ENCODE measurements around the gene KRABD2.

DNA sequence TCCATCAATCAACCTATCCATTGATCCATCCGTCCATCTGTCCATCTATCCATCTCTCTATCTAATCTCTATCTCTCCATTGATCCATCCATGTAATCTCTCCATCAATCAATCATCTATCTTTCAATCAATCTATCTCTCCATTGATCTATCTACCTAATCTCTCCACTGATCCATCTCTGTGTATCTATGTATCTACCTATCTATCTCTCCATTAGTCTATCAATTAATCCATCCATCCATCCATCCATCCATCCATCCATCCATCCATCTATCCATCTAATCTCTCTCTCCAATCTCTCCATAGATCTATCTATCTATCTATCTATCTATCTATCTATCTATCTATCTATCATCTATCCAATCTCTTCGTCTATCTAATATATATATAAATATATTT, 24.6 kb upstream of the KRABD2 start:
- TF ChIP-seq, protein P1, sequence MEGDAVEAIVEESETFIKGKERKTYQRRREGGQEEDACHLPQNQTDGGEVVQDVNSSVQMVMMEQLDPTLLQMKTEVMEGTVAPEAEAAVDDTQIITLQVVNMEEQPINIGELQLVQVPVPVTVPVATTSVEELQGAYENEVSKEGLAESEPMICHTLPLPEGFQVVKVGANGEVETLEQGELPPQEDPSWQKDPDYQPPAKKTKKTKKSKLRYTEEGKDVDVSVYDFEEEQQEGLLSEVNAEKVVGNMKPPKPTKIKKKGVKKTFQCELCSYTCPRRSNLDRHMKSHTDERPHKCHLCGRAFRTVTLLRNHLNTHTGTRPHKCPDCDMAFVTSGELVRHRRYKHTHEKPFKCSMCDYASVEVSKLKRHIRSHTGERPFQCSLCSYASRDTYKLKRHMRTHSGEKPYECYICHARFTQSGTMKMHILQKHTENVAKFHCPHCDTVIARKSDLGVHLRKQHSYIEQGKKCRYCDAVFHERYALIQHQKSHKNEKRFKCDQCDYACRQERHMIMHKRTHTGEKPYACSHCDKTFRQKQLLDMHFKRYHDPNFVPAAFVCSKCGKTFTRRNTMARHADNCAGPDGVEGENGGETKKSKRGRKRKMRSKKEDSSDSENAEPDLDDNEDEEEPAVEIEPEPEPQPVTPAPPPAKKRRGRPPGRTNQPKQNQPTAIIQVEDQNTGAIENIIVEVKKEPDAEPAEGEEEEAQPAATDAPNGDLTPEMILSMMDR (IDR thresholded peaks at IDR 0.05; ENCODE audit: low read depth, low read length, poor library complexity, severe bottlenecking), result no peak
- TF ChIP-seq EZH2phosphoT487 (IDR thresholded peaks at IDR 0.05; ENCODE audit: borderline replicate concordance, low read length), result no peak
